ENCODE data around the gene ARTN. TPM values are rescaled to one million over a fixed set of nuclear protein-coding genes. Genes with fewer than 3 reads are reported as not detected.
A peak's percentile ranks its signal among the peaks of the same experiment; 100 is the strongest.

The ARTN gene
- total RNA-seq, 2 donors from 2014 or later: 1.3 to 12.5 TPM

GRCh38 chr1:43979528-43980254 is 46.1 kb downstream of the ARTN start:
- TF ChIP-seq POLR2A (IDR thresholded peaks at IDR 0.05): peak in 2 of 3 donors; percentile 20 to 40
- TF ChIP-seq, protein P1, sequence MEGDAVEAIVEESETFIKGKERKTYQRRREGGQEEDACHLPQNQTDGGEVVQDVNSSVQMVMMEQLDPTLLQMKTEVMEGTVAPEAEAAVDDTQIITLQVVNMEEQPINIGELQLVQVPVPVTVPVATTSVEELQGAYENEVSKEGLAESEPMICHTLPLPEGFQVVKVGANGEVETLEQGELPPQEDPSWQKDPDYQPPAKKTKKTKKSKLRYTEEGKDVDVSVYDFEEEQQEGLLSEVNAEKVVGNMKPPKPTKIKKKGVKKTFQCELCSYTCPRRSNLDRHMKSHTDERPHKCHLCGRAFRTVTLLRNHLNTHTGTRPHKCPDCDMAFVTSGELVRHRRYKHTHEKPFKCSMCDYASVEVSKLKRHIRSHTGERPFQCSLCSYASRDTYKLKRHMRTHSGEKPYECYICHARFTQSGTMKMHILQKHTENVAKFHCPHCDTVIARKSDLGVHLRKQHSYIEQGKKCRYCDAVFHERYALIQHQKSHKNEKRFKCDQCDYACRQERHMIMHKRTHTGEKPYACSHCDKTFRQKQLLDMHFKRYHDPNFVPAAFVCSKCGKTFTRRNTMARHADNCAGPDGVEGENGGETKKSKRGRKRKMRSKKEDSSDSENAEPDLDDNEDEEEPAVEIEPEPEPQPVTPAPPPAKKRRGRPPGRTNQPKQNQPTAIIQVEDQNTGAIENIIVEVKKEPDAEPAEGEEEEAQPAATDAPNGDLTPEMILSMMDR (IDR thresholded peaks at IDR 0.05): no peak
- ATAC-seq (peak; percentile 52), DNase-seq (peak; percentile 71 to 88 (median 79))
- Histone ChIP-seq H3K4me1 (peaks cover 53% of the 10 kb centered on the region), H3K27ac (peak overlapping the region; percentile 73 to 83 (median 77)), H3K4me3 (peak overlapping the region; percentile 52 to 66), H3K9me3 (no peaks in the 10 kb centered on the region), H3K36me3 (replicated peaks in 1 of 2; ENCODE audit: insufficient read depth in 1 of 2, low read depth in 2 of 2) (peaks cover 0 to 4% of the 10 kb centered on the region in 2 donors), H3K27me3 (no peaks in the 10 kb centered on the region)
- WGBS, 2 donors: 3 to 10% methylated on average over 4 to 25 of the region's 45 CpGs
- intact Hi-C loops (cut with DNase I): no loop called here

GRCh38 chr1:43980255-43981134 is 46.9 kb downstream of the ARTN start:
- WGBS, 2 donors: 29 to 39% methylated on average over 6 to 13 of the region's 13 CpGs
- peak overlapping the region; percentile 73 to 83 (median 77) for H3K27ac ChIP-seq
- DNase-seq (no peak), ATAC-seq (no peak)
- peaks cover 0 to 6% of the 10 kb centered on the region in 2 donors for H3K36me3 ChIP-seq (replicated peaks in 1 of 2; ENCODE audit: insufficient read depth in 1 of 2, low read depth in 2 of 2)
- no peaks in the 10 kb centered on the region for H3K27me3 ChIP-seq
- TF ChIP-seq, protein P1 (IDR thresholded peaks at IDR 0.05): no peak
- no peak for TF ChIP-seq POLR2A (IDR thresholded peaks at IDR 0.05)
- H3K9me3 ChIP-seq: no peaks in the 10 kb centered on the region
- intact Hi-C loops (cut with DNase I): no loop called here
- H3K4me3 ChIP-seq: peak overlapping the region in 1 of 2 donors; percentile 52
- peaks cover 52% of the 10 kb centered on the region for H3K4me1 ChIP-seq

- H3K4me3 ChIP-seq: no peak overlapping the region
- peak overlapping the region in 3 of 4 donors; percentile 73 to 78 (median 76) for H3K27ac ChIP-seq
Observed at GRCh38 chr1:43981135-43981491, 47.5 kb downstream of the ARTN start.

GRCh38 chr1:43981636-43982035 is 48.0 kb downstream of the ARTN start:
- H3K36me3 ChIP-seq (replicated peaks in 1 of 2; ENCODE audit: insufficient read depth in 1 of 2, low read depth in 2 of 2): peaks cover 0 to 6% of the 10 kb centered on the region in 2 donors
- no peak for DNase-seq
- no peaks in the 10 kb centered on the region for H3K9me3 ChIP-seq
- ATAC-seq: no peak
- intact Hi-C loops (cut with DNase I): no loop called here
- no peak for TF ChIP-seq POLR2A (IDR thresholded peaks at IDR 0.05)
- TF ChIP-seq, protein P1 (IDR thresholded peaks at IDR 0.05): no peak
- H3K27ac ChIP-seq: peak overlapping the region in 1 of 4 donors; percentile 76
- H3K4me3 ChIP-seq: no peak overlapping the region
- WGBS, 2 donors: 87 to 93% methylated on average over 10 to 15 of the region's 20 CpGs
- H3K27me3 ChIP-seq: no peaks in the 10 kb centered on the region
- H3K4me1 ChIP-seq: peaks cover 40% of the 10 kb centered on the region

More at GRCh38 chr1:43981135-43981491, 47.5 kb downstream of the ARTN start:
- peak; percentile 50 to 70 (median 64) for DNase-seq
- peak; percentile 6 for ATAC-seq
- intact Hi-C loops (cut with DNase I): no loop called here
- H3K9me3 ChIP-seq: no peaks in the 10 kb centered on the region
- H3K4me1 ChIP-seq: peaks cover 46% of the 10 kb centered on the region
- peak; percentile 35 to 46 (median 41) for TF ChIP-seq POLR2A (IDR thresholded peaks at IDR 0.05)
- TF ChIP-seq, protein P1 (IDR thresholded peaks at IDR 0.05): no peak
- peaks cover 0 to 6% of the 10 kb centered on the region in 2 donors for H3K36me3 ChIP-seq (replicated peaks in 1 of 2; ENCODE audit: insufficient read depth in 1 of 2, low read depth in 2 of 2)
- no peaks in the 10 kb centered on the region for H3K27me3 ChIP-seq
- 46% methylated on average over 20 of the region's 20 CpGs; no CpG with 5 or more reads in 1 of the 2 donors for WGBS, 2 donors
